ENCODE measurements around the gene BPIFB3. TPM values are rescaled to one million over a fixed set of nuclear protein-coding genes. Genes with fewer than 3 reads are reported as not detected.

The BPIFB3 gene
- total and polyA plus RNA-seq, 3 donors from 2014 or later, result 0.47 to 0.87 (median 0.74) TPM

- DNase-seq, result no peak
- Histone ChIP-seq H3K4me3 (no peak overlapping the region), H3K36me3 (ENCODE audit: low read depth, missing control alignments) (no peaks in the 10 kb centered on the region), H3K9me3 (no peaks in the 10 kb centered on the region), H3K4me1 (no peaks in the 10 kb centered on the region), H3K27ac (no peak overlapping the region), H3K27me3 (no peaks in the 10 kb centered on the region)
- intact Hi-C loops (cut with DNase I; ENCODE audit: low total_unique reads), result no loop called here
- TF ChIP-seq POLR2A (IDR thresholded peaks at IDR 0.05) (no peak), CTCF (IDR thresholded peaks at IDR 0.05) (no peak)
- 83 to 93% methylated on average over 8 to 11 of the region's 11 CpGs for WGBS, 2 donors
Observed at GRCh38 chr20:33064572-33065287, 11.0 kb downstream of the BPIFB3 start.

- WGBS, 2 donors, result 87 to 88% methylated on average over 9 of the region's 9 CpGs
- DNase-seq, result no peak
- TF ChIP-seq CTCF (IDR thresholded peaks at IDR 0.05) (no peak), POLR2A (IDR thresholded peaks at IDR 0.05) (no peak)
- intact Hi-C loops (cut with DNase I; ENCODE audit: low total_unique reads), result no loop called here
- Histone ChIP-seq H3K4me3 (no peak overlapping the region), H3K36me3 (ENCODE audit: low read depth, missing control alignments) (no peaks in the 10 kb centered on the region), H3K4me1 (no peaks in the 10 kb centered on the region), H3K27ac (no peak overlapping the region), H3K9me3 (no peaks in the 10 kb centered on the region), H3K27me3 (no peaks in the 10 kb centered on the region)
Observed at GRCh38 chr20:33065785-33066184, 12.1 kb downstream of the BPIFB3 start.

- WGBS, 2 donors, result 82 to 85% methylated on average over 3 of the region's 3 CpGs
- TF ChIP-seq POLR2A (IDR thresholded peaks at IDR 0.05), result no peak
- no peak for TF ChIP-seq CTCF (IDR thresholded peaks at IDR 0.05)
- Histone ChIP-seq H3K36me3 (ENCODE audit: low read depth, missing control alignments) (no peaks in the 10 kb centered on the region), H3K4me1 (no peaks in the 10 kb centered on the region), H3K27me3 (no peaks in the 10 kb centered on the region), H3K9me3 (no peaks in the 10 kb centered on the region), H3K4me3 (no peak overlapping the region), H3K27ac (no peak overlapping the region)
- intact Hi-C loops (cut with DNase I; ENCODE audit: low total_unique reads), result no loop called here
- no peak for DNase-seq
Observed at GRCh38 chr20:33067806-33068205, 14.1 kb downstream of the BPIFB3 start.

GRCh38 chr20:33068251-33068939, 14.7 kb downstream of the BPIFB3 start:
- no peak for TF ChIP-seq CTCF (IDR thresholded peaks at IDR 0.05)
- no peak for TF ChIP-seq POLR2A (IDR thresholded peaks at IDR 0.05)
- intact Hi-C loops (cut with DNase I; ENCODE audit: low total_unique reads), result no loop called here
- no peak for DNase-seq
- Histone ChIP-seq H3K27me3 (no peaks in the 10 kb centered on the region), H3K4me3 (no peak overlapping the region), H3K4me1 (no peaks in the 10 kb centered on the region), H3K36me3 (ENCODE audit: low read depth, missing control alignments) (no peaks in the 10 kb centered on the region), H3K9me3 (no peaks in the 10 kb centered on the region), H3K27ac (no peak overlapping the region)
- WGBS, 2 donors, result 85 to 91% methylated on average over 6 to 12 of the region's 12 CpGs
